ENCODE data around the gene CNN2.

DNA sequence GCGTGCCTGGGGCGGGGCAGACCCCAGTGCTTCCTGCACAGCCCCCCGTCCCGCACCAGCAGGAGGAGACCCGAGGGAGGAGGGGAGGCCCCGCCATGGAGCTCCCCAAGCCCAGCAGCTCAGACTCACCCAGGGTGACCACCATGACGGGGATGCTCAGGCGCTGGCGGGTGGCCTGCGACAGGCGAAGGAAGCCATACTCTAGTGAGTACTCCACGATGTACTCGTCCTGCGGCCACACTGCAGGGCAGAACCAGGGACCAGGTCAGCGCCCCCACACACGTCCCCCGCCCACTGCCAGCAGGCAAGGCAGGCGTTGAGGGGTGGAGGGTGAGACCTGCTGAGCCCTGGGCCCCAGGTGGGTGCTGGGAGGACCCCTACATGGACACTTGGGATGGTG, 14.1 kb upstream of the CNN2 start:
- TF ChIP-seq, protein P1, sequence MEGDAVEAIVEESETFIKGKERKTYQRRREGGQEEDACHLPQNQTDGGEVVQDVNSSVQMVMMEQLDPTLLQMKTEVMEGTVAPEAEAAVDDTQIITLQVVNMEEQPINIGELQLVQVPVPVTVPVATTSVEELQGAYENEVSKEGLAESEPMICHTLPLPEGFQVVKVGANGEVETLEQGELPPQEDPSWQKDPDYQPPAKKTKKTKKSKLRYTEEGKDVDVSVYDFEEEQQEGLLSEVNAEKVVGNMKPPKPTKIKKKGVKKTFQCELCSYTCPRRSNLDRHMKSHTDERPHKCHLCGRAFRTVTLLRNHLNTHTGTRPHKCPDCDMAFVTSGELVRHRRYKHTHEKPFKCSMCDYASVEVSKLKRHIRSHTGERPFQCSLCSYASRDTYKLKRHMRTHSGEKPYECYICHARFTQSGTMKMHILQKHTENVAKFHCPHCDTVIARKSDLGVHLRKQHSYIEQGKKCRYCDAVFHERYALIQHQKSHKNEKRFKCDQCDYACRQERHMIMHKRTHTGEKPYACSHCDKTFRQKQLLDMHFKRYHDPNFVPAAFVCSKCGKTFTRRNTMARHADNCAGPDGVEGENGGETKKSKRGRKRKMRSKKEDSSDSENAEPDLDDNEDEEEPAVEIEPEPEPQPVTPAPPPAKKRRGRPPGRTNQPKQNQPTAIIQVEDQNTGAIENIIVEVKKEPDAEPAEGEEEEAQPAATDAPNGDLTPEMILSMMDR (IDR thresholded peaks at IDR 0.05; ENCODE audit: borderline replicate concordance, extremely low read depth, low read length, poor library complexity, severe bottlenecking), result no peak
- TF ChIP-seq EZH2 (IDR thresholded peaks at IDR 0.05; ENCODE audit: borderline replicate concordance, low read depth, low read length, severe bottlenecking), result no peak

All from DND-41 (cell line).